C4-2B (cell line): ENCODE results near the gene HIVEP3.

ENCODE experiments used
- ZFX ChIP-seq: fragments of 450-650 bp; IDR thresholded peaks from 2 replicates; pipeline ENCODE4 v1.6.1; 2017
- TF ChIP-seq, protein P1 (sequence below): fragments of 450-650 bp; conservative IDR thresholded peaks from 2 replicates; pipeline ENCODE4 v1.5.1; 2017; ENCODE audit warnings: mild to moderate bottlenecking

DNA sequence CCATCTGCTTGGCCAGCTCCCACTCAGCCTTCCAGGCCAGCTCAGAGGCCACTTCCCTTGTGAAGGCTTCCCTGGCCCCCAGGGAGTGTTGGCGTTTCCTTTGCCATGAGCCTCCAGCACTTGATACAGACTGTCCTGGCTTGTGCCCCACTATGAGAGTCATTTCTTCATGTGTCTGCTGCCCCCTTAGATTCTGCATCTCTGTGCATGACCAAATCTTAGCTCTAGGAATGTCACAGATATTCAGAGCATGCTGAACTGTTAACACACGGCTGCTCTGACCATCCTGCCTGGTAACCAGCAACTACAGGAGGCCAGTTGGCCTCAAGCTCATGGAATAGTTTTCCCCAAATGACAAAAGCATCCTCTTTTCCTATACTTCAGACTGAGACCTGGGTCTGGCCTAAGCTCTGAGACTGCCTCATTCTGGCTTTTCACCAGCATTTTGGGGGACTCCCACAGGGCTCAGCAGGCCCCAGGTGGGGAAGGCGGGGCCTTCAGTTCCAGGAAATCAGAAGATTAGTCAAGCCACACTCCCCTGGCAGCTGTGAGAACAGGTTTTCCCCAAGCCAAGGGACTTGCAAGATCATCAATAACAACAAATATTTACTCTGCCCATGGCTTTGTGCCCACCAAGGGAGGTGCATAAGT is 251.6 kb downstream of the HIVEP3 start:
- TF ChIP-seq, protein P1, sequence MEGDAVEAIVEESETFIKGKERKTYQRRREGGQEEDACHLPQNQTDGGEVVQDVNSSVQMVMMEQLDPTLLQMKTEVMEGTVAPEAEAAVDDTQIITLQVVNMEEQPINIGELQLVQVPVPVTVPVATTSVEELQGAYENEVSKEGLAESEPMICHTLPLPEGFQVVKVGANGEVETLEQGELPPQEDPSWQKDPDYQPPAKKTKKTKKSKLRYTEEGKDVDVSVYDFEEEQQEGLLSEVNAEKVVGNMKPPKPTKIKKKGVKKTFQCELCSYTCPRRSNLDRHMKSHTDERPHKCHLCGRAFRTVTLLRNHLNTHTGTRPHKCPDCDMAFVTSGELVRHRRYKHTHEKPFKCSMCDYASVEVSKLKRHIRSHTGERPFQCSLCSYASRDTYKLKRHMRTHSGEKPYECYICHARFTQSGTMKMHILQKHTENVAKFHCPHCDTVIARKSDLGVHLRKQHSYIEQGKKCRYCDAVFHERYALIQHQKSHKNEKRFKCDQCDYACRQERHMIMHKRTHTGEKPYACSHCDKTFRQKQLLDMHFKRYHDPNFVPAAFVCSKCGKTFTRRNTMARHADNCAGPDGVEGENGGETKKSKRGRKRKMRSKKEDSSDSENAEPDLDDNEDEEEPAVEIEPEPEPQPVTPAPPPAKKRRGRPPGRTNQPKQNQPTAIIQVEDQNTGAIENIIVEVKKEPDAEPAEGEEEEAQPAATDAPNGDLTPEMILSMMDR: no peak
- TF ChIP-seq ZFX: no peak
